ENCODE results near the gene OPRM1. TPM values are rescaled to one million over a fixed set of nuclear protein-coding genes. Genes with fewer than 3 reads are reported as not detected.

Gene OPRM1
- polyA plus RNA-seq, 3 donors from 2014 or later, result not detected

- DNase-seq, result no peak
- peaks cover 30 to 73% (median 34%) of the 10 kb centered on the region in 3 donors for H3K36me3 Mint-ChIP-seq
These were observed 170.5 kb downstream of the OPRM1 start for GRCh38 chr6:154209555-154209954.

GRCh38 chr6:154210678-154211077 lies 171.6 kb downstream of the OPRM1 start:
- H3K36me3 Mint-ChIP-seq, result peaks cover 24 to 74% (median 28%) of the 10 kb centered on the region in 3 donors
- no peak overlapping the region for H3K27ac Mint-ChIP-seq
- H3K9me3 Mint-ChIP-seq, result peaks cover 0 to 2% (median 0%) of the 10 kb centered on the region in 6 donors
- H3K4me1 Mint-ChIP-seq, result peaks cover 0 to 10% of the 10 kb centered on the region in 2 donors
- no peak for DNase-seq
- H3K4me3 Mint-ChIP-seq, result no peak overlapping the region
- H3K27me3 Mint-ChIP-seq (ENCODE audit: low read depth in 3 of 3), result no peaks in the 10 kb centered on the region

More at GRCh38 chr6:154209555-154209954, 170.5 kb downstream of the OPRM1 start:
- no peak overlapping the region for H3K4me3 Mint-ChIP-seq
- H3K4me1 Mint-ChIP-seq, result peaks cover 4 to 14% of the 10 kb centered on the region in 2 donors
- peak overlapping the region in 1 of 6 donors; percentile 2 for H3K27ac Mint-ChIP-seq
- peaks cover 0 to 4% (median 0%) of the 10 kb centered on the region in 6 donors for H3K9me3 Mint-ChIP-seq
- H3K27me3 Mint-ChIP-seq (ENCODE audit: low read depth in 3 of 3), result no peaks in the 10 kb centered on the region

GRCh38 chr6:154213782-154214181 lies 174.7 kb downstream of the OPRM1 start:
- Mint-ChIP-seq H3K27me3 (ENCODE audit: low read depth in 3 of 3) (no peaks in the 10 kb centered on the region), H3K4me3 (no peak overlapping the region), H3K27ac (no peak overlapping the region), H3K4me1 (peaks cover 3 to 24% of the 10 kb centered on the region in 2 donors), H3K9me3 (peaks cover 0 to 2% (median 0%) of the 10 kb centered on the region in 6 donors), H3K36me3 (peaks cover 9 to 70% (median 25%) of the 10 kb centered on the region in 3 donors)
- DNase-seq, result no peak

DNA sequence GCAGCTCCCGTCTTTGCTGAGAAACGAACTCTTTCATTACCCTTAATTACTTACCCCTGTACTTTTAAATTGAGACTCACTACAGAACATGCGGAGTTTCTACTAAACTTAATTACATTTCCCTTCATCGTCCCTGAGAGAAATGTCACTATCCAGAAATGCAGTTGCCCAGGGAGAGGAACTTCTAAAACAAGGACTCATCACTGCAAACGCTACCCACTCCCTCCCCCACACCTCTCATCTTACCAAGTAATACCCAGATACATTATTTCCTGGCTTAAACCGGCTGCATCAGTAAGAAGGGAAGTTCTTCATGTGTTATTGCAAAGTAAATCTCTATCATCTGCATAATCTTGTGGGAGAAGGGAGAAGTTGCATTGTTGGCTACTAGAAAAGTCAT lies 179.3 kb downstream of the OPRM1 start:
- H3K4me1 Mint-ChIP-seq, result peaks cover 30 to 64% of the 10 kb centered on the region in 2 donors
- peak overlapping the region in 5 of 6 donors; percentile 20 to 63 (median 38) for H3K27ac Mint-ChIP-seq
- no peak overlapping the region for H3K4me3 Mint-ChIP-seq
- H3K36me3 Mint-ChIP-seq, result peaks cover 21 to 69% (median 26%) of the 10 kb centered on the region in 3 donors
- H3K9me3 Mint-ChIP-seq, result no peaks in the 10 kb centered on the region
- H3K27me3 Mint-ChIP-seq (ENCODE audit: low read depth in 3 of 3), result no peaks in the 10 kb centered on the region
- no peak for DNase-seq

GRCh38 chr6:154218787-154219186 lies 179.7 kb downstream of the OPRM1 start:
- H3K36me3 Mint-ChIP-seq, result peaks cover 21 to 64% (median 26%) of the 10 kb centered on the region in 3 donors
- H3K4me1 Mint-ChIP-seq, result peaks cover 33 to 69% of the 10 kb centered on the region in 2 donors
- H3K27me3 Mint-ChIP-seq (ENCODE audit: low read depth in 3 of 3), result no peaks in the 10 kb centered on the region

GRCh38 chr6:154219250-154219649 lies 180.2 kb downstream of the OPRM1 start:
- Mint-ChIP-seq H3K36me3 (peaks cover 21 to 59% (median 26%) of the 10 kb centered on the region in 3 donors), H3K4me1 (peaks cover 36 to 74% of the 10 kb centered on the region in 2 donors), H3K4me3 (no peak overlapping the region), H3K27ac (peak overlapping the region in 5 of 6 donors; percentile 6 to 63 (median 37)), H3K27me3 (ENCODE audit: low read depth in 3 of 3) (no peaks in the 10 kb centered on the region), H3K9me3 (no peaks in the 10 kb centered on the region)
- DNase-seq, result no peak

More at GRCh38 chr6:154218787-154219186, 179.7 kb downstream of the OPRM1 start:
- peak overlapping the region in 4 of 6 donors; percentile 6 to 63 (median 28) for H3K27ac Mint-ChIP-seq
- no peak for DNase-seq
- H3K4me3 Mint-ChIP-seq, result no peak overlapping the region
- H3K9me3 Mint-ChIP-seq, result no peaks in the 10 kb centered on the region

DNA sequence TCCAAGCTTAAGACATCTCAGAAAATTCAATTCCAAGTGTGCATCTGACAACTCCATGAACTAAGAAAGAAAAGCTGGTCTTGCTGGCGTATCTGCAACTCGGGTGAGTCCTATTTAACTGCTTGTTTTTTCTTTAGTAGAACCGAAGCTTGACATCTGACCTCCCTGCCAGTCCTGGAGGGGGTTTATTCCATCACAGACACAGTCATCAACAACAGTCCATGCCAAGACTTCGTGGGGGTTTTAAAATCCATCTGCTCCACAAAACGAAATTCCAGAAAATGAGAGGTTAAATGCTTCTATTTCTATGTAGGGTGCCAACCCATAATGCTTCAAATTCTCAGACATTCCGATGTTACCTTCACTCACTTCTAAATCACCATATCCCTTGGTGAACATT lies 183.7 kb downstream of the OPRM1 start:
- no peaks in the 10 kb centered on the region for H3K9me3 Mint-ChIP-seq
- H3K4me3 Mint-ChIP-seq, result peak overlapping the region in 1 of 5 donors; percentile 51
- peak overlapping the region in 5 of 6 donors; percentile 12 to 87 (median 63) for H3K27ac Mint-ChIP-seq
- H3K27me3 Mint-ChIP-seq (ENCODE audit: low read depth in 3 of 3), result no peaks in the 10 kb centered on the region
- peaks cover 21 to 40% (median 26%) of the 10 kb centered on the region in 3 donors for H3K36me3 Mint-ChIP-seq
- no peak for DNase-seq
- peaks cover 50 to 81% of the 10 kb centered on the region in 2 donors for H3K4me1 Mint-ChIP-seq

GRCh38 chr6:154223296-154223695 lies 184.3 kb downstream of the OPRM1 start:
- Mint-ChIP-seq H3K27ac (peak overlapping the region in 3 of 6 donors; percentile 36 to 80 (median 63)), H3K4me3 (no peak overlapping the region), H3K9me3 (no peaks in the 10 kb centered on the region), H3K36me3 (peaks cover 15 to 35% (median 22%) of the 10 kb centered on the region in 3 donors), H3K27me3 (ENCODE audit: low read depth in 3 of 3) (no peaks in the 10 kb centered on the region), H3K4me1 (peaks cover 52 to 81% of the 10 kb centered on the region in 2 donors)
- DNase-seq, result no peak

- Mint-ChIP-seq H3K9me3 (no peaks in the 10 kb centered on the region), H3K36me3 (peaks cover 0 to 17% (median 7%) of the 10 kb centered on the region in 3 donors), H3K27ac (peak overlapping the region in 3 of 6 donors; percentile 12 to 42 (median 41)), H3K4me1 (peaks cover 70 to 86% of the 10 kb centered on the region in 2 donors), H3K27me3 (ENCODE audit: low read depth in 3 of 3) (peaks cover 0 to 2% (median 0%) of the 10 kb centered on the region in 3 donors), H3K4me3 (no peak overlapping the region)
- DNase-seq, result no peak
These were observed 187.4 kb downstream of the OPRM1 start for GRCh38 chr6:154226461-154226860.

- H3K4me3 Mint-ChIP-seq, result peak overlapping the region in 2 of 5 donors; percentile 8 to 90
- peaks cover 0 to 8% (median 0%) of the 10 kb centered on the region in 3 donors for H3K36me3 Mint-ChIP-seq
- peak overlapping the region; percentile 22 to 91 (median 65) for H3K27ac Mint-ChIP-seq
- no peak for DNase-seq
- no peaks in the 10 kb centered on the region for H3K9me3 Mint-ChIP-seq
- peaks cover 69 to 86% of the 10 kb centered on the region in 2 donors for H3K4me1 Mint-ChIP-seq
- peaks cover 0 to 2% (median 0%) of the 10 kb centered on the region in 3 donors for H3K27me3 Mint-ChIP-seq (ENCODE audit: low read depth in 3 of 3)
These were observed 189.0 kb downstream of the OPRM1 start for GRCh38 chr6:154227862-154228520.

DNA sequence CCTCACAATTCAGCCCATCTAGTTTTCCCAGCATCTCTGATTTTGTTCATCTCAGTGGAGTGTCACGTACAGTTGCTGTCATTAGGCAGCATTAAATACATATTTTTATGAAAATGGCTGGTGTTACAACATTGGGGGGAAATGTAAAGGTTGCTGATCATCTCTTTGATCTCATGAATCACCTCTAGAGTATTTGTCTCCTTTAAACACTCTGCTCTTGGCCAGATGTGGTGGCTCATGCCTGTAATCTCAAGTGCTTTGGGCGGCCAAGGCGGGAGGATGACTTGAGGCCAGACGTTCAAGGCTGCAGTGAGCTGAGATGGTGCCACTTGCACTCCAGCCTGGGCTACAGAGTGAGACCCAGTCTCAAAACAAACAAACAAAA lies 189.5 kb downstream of the OPRM1 start:
- DNase-seq, result no peak
- Mint-ChIP-seq H3K4me1 (peaks cover 69 to 86% of the 10 kb centered on the region in 2 donors), H3K27me3 (ENCODE audit: low read depth in 3 of 3) (peaks cover 0 to 2% (median 0%) of the 10 kb centered on the region in 3 donors), H3K4me3 (peak overlapping the region in 3 of 5 donors; percentile 8 to 90 (median 82)), H3K9me3 (no peaks in the 10 kb centered on the region), H3K27ac (peak overlapping the region; percentile 22 to 91 (median 65)), H3K36me3 (peaks cover 0 to 6% (median 0%) of the 10 kb centered on the region in 3 donors)

- Mint-ChIP-seq H3K27me3 (ENCODE audit: low read depth in 3 of 3) (peaks cover 0 to 2% (median 0%) of the 10 kb centered on the region in 3 donors), H3K4me3 (peak overlapping the region; percentile 80 to 92 (median 86)), H3K36me3 (peaks cover 0 to 6% (median 0%) of the 10 kb centered on the region in 3 donors), H3K4me1 (peaks cover 78 to 90% of the 10 kb centered on the region in 2 donors), H3K9me3 (no peaks in the 10 kb centered on the region), H3K27ac (peak overlapping the region; percentile 86 to 97 (median 92))
- peak; percentile 57 to 63 (median 60) for DNase-seq
These were observed 190.7 kb downstream of the OPRM1 start for GRCh38 chr6:154229786-154230185.

- Mint-ChIP-seq H3K27me3 (ENCODE audit: low read depth in 3 of 3) (peaks cover 0 to 2% (median 0%) of the 10 kb centered on the region in 3 donors), H3K27ac (peak overlapping the region; percentile 86 to 97 (median 92)), H3K36me3 (peaks cover 0 to 6% (median 0%) of the 10 kb centered on the region in 3 donors), H3K9me3 (no peaks in the 10 kb centered on the region), H3K4me3 (peak overlapping the region; percentile 80 to 92 (median 86)), H3K4me1 (peaks cover 79 to 89% of the 10 kb centered on the region in 2 donors)
- no peak for DNase-seq
These were observed 191.4 kb downstream of the OPRM1 start for GRCh38 chr6:154230393-154230792.

Data from immature natural killer cell (primary cell).